ENCODE results near the gene IRF2. TPM values are rescaled to one million over a fixed set of nuclear protein-coding genes. Genes with fewer than 3 reads are reported as not detected.

The IRF2 gene
- total RNA-seq: 10 to 100 TPM; 48.1 to 50.9 TPM

DNA sequence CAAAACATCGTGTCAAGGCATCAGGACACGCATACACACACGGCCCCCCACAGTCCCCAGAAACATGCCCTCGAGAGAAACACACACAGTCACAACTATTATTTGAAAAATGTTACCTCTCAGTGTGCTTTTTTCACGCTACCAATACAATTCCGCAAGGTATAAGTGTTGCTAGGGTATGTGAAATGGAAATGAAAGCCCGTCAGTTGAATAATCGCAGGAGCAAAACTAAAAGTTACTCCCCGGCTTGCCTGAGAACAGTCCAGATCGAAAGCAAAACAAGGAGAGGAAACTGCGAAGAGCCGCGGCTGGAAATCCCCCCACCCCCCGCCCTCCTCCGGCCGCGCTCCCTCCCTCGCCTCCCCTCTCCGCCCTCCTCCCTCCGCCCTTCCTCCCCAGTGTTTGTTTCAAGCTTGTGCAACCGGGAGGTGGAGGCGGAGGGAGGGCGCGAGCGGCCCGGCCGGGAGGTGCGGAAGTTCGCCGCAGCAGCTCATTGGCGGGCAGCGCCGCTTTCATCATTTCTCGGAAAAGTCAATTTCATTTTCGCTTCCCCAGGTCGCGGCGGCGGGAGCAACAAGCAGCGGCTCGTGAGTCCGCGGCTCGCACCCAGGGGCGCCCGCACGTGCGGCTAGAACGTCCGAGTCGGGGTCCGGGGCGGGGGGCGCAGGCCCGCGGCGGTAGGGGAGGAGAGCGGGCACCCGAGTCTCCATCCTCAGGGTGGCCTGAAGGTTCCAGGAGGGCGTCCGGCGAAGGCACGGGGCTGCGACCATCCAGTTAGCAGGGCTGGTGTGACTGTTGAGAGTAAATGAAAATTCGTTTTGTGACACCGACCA is at the start of gene IRF2:
Gene IRF2, minus strand, starts transcription at position 288 of the 833 bp plus-strand sequence. CDS start 45,486 bp downstream, outside the sequence.
- H3K4me3 Mint-ChIP-seq: peak within 1 kb of the TSS; percentile 99
- H3K9me3 Mint-ChIP-seq: no peaks in the 10 kb centered on the region
- peak within 1 kb of the TSS; percentile 100 for H3K27ac Mint-ChIP-seq
- H3K36me3 Mint-ChIP-seq: peaks cover 34% of the 10 kb centered on the region
- ChIA-PET POLR2A (interaction anchor here (0.7 to 3.9 kb wide), 26 partner anchors 9 to 259 kb away, joined by 3 to 60 read pairs (median 5); partner anchors contain the start of genes CASP3, CENPU and PRIMPOL), CTCF (interaction anchor here (0.8 to 5.0 kb wide), 7 partner anchors 32 to 211 kb away, joined by 3 to 39 read pairs (median 12); partner anchors contain the start of genes CASP3 and PRIMPOL)
- no peaks in the 10 kb centered on the region for H3K27me3 Mint-ChIP-seq
- DNase-seq: peak; percentile 99
- intact Hi-C loops (cut with micrococcal nuclease): loop anchor here (1.0 to 5.0 kb wide), 11 partner anchors 40 to 1027 kb away; partner anchors contain the start of genes CASP3, CENPU and PRIMPOL
- H3K4me1 Mint-ChIP-seq (ENCODE audit: low read depth): peaks cover 57% of the 10 kb centered on the region

DNA sequence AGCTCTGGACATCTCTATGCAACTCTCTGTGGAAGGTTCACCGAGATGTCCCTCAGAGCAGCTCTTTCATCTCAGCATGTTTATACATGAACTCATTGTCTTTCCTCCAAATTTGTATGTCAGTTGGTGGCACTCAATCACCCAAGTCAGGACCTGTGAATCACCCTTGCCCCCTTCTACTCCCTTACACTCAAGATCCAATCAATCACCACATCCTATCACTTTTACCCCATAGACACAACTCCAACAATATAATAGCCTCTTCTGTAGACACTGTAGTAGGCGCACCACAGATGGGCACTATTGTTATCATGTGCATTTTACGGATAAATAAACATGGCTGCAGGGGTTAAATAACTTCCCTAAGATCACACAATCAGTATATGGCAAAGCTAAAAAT is 41.3 kb upstream of the IRF2 start:
- Mint-ChIP-seq H3K27ac (no peak overlapping the region), H3K9me3 (peaks cover 13% of the 10 kb centered on the region), H3K27me3 (no peaks in the 10 kb centered on the region), H3K4me3 (no peak overlapping the region), H3K4me1 (ENCODE audit: low read depth) (peaks cover 36% of the 10 kb centered on the region), H3K36me3 (peaks cover 2% of the 10 kb centered on the region)
- POLR2A ChIA-PET: interaction anchor here (1.2 to 4.4 kb wide), 4 partner anchors 20 to 98 kb away, joined by 3 to 60 read pairs (median 10); partner anchors contain the start of gene IRF2
- CTCF ChIA-PET: interaction anchor here (0.9 to 3.4 kb wide), 4 partner anchors 20 to 252 kb away, joined by 3 to 30 read pairs (median 16); no protein-coding TSS in a partner anchor
- intact Hi-C loops (cut with micrococcal nuclease): no loop called here
- no peak for DNase-seq

DNA sequence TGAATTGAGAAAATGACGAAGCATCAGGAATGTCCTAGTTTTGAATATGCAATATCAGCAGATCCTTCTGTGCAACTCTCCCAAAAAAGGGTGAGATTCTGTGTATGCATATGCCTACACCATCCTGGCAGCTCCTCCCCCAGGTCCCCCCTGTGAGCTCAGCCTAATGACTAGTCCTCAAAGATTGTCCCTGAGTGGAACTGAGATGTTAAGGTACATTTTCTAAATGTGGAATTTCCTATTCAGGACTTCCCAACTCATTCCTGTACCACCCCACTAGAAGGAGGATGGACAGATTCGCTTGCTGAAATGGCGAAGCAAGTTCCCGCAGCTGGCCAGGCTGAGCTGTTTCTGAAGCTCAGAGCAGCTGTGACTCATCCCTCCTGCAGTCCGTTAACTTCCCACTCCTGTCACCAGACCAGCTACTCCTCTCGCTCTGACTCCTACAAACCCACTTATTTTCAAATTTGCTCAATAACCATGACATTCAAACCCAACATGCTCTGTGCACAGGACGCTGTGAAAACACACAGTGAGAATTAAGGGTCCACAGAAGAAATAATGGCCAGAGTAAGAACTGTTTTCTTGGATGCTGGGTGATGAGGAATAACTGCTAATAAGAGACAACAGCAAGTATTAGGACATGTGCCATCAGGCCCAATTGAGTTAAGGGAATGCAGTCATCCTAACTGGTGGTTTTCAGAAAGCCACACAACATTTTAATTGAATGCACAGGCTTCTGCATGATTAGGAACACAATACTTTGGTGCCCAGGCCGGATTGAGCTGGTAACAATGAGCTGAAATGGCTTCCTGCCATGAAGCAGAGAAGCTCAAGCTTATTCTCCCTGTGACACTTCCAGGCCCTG is 40.0 kb upstream of the IRF2 start:
- POLR2A ChIA-PET: interaction anchor here (0.7 to 4.4 kb wide), 26 partner anchors 8 to 334 kb away, joined by 3 to 60 read pairs (median 4); partner anchors contain the start of genes CASP3, CENPU, IRF2 and PRIMPOL
- CTCF ChIA-PET: interaction anchor here (0.7 to 3.4 kb wide), 11 partner anchors 8 to 250 kb away, joined by 3 to 30 read pairs (median 4); partner anchors contain the start of genes CENPU and IRF2
- Mint-ChIP-seq H3K4me1 (ENCODE audit: low read depth) (peaks cover 42% of the 10 kb centered on the region), H3K9me3 (peaks cover 13% of the 10 kb centered on the region), H3K36me3 (peaks cover 5% of the 10 kb centered on the region), H3K4me3 (peak overlapping the region; percentile 38), H3K27ac (peak overlapping the region; percentile 88), H3K27me3 (no peaks in the 10 kb centered on the region)
- intact Hi-C loops (cut with micrococcal nuclease): loop anchor here (1.0 kb wide), 10 partner anchors 8 to 277 kb away; partner anchors contain the start of gene IRF2
- DNase-seq: peak; percentile 90

- H3K9me3 Mint-ChIP-seq: peaks cover 11% of the 10 kb centered on the region
- H3K27ac Mint-ChIP-seq: peak overlapping the region; percentile 88
- POLR2A ChIA-PET: interaction anchor here (0.6 to 4.4 kb wide), 21 partner anchors 8 to 335 kb away, joined by 3 to 60 read pairs (median 4); partner anchors contain the start of genes CASP3, CENPU, IRF2 and PRIMPOL
- peaks cover 4% of the 10 kb centered on the region for H3K36me3 Mint-ChIP-seq
- DNase-seq: no peak
- intact Hi-C loops (cut with micrococcal nuclease): loop anchor here (1.0 kb wide), 10 partner anchors 7 to 276 kb away; partner anchors contain the start of gene IRF2
- CTCF ChIA-PET: interaction anchor here (0.7 to 3.4 kb wide), 9 partner anchors 22 to 249 kb away, joined by 3 to 30 read pairs (median 8); partner anchors contain the start of genes CENPU and IRF2
- peak overlapping the region; percentile 38 for H3K4me3 Mint-ChIP-seq
- H3K27me3 Mint-ChIP-seq: no peaks in the 10 kb centered on the region
- H3K4me1 Mint-ChIP-seq (ENCODE audit: low read depth): peaks cover 42% of the 10 kb centered on the region
Measured at GRCh38 chr4:184513802-184514120, 39.4 kb upstream of the IRF2 start.

GRCh38 chr4:184511156-184511555 is 36.8 kb upstream of the IRF2 start:
- H3K36me3 Mint-ChIP-seq: peaks cover 3% of the 10 kb centered on the region
- H3K9me3 Mint-ChIP-seq: no peaks in the 10 kb centered on the region
- no peak overlapping the region for H3K27ac Mint-ChIP-seq
- CTCF ChIA-PET: interaction anchor here (2.0 kb wide), 1 partner anchor 26 kb away, joined by 4 read pairs; no protein-coding TSS in a partner anchor
- H3K4me3 Mint-ChIP-seq: no peak overlapping the region
- POLR2A ChIA-PET: interaction anchor here (4.4 kb wide), 1 partner anchor 36 kb away, joined by 60 read pairs; the partner anchor contains the start of gene IRF2
- DNase-seq: no peak
- peaks cover 48% of the 10 kb centered on the region for H3K4me1 Mint-ChIP-seq (ENCODE audit: low read depth)
- H3K27me3 Mint-ChIP-seq: no peaks in the 10 kb centered on the region
- intact Hi-C loops (cut with micrococcal nuclease): no loop called here

DNA sequence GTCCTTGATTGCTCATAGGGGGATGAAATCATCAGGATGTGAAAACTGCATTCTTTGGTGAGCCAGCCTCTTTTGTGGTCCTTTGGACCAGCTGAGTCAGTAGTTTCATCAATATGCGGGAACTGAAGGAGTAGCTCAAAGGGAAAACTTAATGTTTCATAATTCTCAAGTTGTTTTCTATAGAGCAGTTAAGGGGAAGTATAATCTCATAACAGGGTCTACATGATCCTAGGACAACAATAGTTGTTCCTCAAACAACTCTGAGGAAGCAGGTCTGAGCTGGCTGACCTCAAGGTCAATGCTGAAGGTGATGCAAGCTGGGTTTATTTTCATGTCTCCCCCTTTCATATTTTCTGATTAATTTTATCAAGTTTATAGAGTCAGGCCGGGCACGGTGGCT is 36.1 kb upstream of the IRF2 start:
- ChIA-PET CTCF (no interaction called here), POLR2A (no interaction called here)
- H3K4me3 Mint-ChIP-seq: no peak overlapping the region
- no peak overlapping the region for H3K27ac Mint-ChIP-seq
- H3K36me3 Mint-ChIP-seq: peaks cover 3% of the 10 kb centered on the region
- peaks cover 45% of the 10 kb centered on the region for H3K4me1 Mint-ChIP-seq (ENCODE audit: low read depth)
- intact Hi-C loops (cut with micrococcal nuclease): no loop called here
- DNase-seq: no peak
- no peaks in the 10 kb centered on the region for H3K27me3 Mint-ChIP-seq
- H3K9me3 Mint-ChIP-seq: no peaks in the 10 kb centered on the region

GRCh38 chr4:184506527-184507121 is 32.3 kb upstream of the IRF2 start:
- DNase-seq: peak; percentile 72
- H3K4me1 Mint-ChIP-seq (ENCODE audit: low read depth): peaks cover 32% of the 10 kb centered on the region
- H3K4me3 Mint-ChIP-seq: no peak overlapping the region
- CTCF ChIA-PET: interaction anchor here (1.0 to 1.6 kb wide), 6 partner anchors 8 to 243 kb away, joined by 3 to 8 read pairs (median 5); partner anchors contain the start of gene IRF2
- H3K9me3 Mint-ChIP-seq: no peaks in the 10 kb centered on the region
- POLR2A ChIA-PET: interaction anchor here (1.0 to 1.9 kb wide), 4 partner anchors 30 to 98 kb away, joined by 3 to 8 read pairs (median 3); partner anchors contain the start of gene IRF2
- H3K27ac Mint-ChIP-seq: no peak overlapping the region
- H3K27me3 Mint-ChIP-seq: no peaks in the 10 kb centered on the region
- peaks cover 3% of the 10 kb centered on the region for H3K36me3 Mint-ChIP-seq
- intact Hi-C loops (cut with micrococcal nuclease): loop anchor here (1.0 kb wide), 1 partner anchor 8 kb away; no protein-coding TSS in a partner anchor

- DNase-seq: no peak
- intact Hi-C loops (cut with micrococcal nuclease): loop anchor here (1.0 kb wide), 1 partner anchor 27 kb away; no protein-coding TSS in a partner anchor
- H3K4me3 Mint-ChIP-seq: no peak overlapping the region
- ChIA-PET CTCF (no interaction called here), POLR2A (interaction anchor here (0.5 to 1.3 kb wide), 4 partner anchors 10 to 697 kb away, joined by 3 read pairs; no protein-coding TSS in a partner anchor)
- peak overlapping the region; percentile 66 for H3K27ac Mint-ChIP-seq
- H3K4me1 Mint-ChIP-seq (ENCODE audit: low read depth): peaks cover 26% of the 10 kb centered on the region
- H3K9me3 Mint-ChIP-seq: no peaks in the 10 kb centered on the region
- no peaks in the 10 kb centered on the region for H3K36me3 Mint-ChIP-seq
- no peaks in the 10 kb centered on the region for H3K27me3 Mint-ChIP-seq
Measured at GRCh38 chr4:184504385-184504784, 30.0 kb upstream of the IRF2 start.

DNA sequence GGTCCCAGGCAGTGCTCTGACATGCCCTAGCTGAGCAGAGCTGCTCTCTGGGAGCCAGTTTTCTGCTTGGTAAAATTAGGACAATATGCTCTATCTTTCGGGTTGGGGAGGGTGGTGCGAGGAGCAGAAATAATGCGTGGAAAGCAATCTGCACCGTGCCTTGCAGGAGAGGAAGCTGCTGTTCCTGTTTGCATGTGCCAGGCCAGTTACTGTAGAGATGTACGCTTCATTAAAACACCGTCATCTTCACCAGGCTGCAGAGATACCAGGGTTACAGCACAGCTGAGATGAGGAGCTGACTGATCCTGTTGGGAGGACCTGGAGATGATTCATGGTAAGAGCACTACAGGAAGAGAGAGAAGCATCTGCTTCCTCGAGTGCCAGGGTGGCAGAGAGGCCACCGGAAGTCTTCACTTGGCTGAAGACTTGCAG is 29.5 kb upstream of the IRF2 start:
- peak; percentile 56 for DNase-seq
- Mint-ChIP-seq H3K4me1 (ENCODE audit: low read depth) (peaks cover 26% of the 10 kb centered on the region), H3K36me3 (no peaks in the 10 kb centered on the region), H3K9me3 (no peaks in the 10 kb centered on the region), H3K27me3 (no peaks in the 10 kb centered on the region), H3K4me3 (peak overlapping the region; percentile 20), H3K27ac (peak overlapping the region; percentile 66)
- ChIA-PET CTCF (no interaction called here), POLR2A (interaction anchor here (0.5 to 1.3 kb wide), 3 partner anchors 11 to 71 kb away, joined by 3 read pairs; no protein-coding TSS in a partner anchor)
- intact Hi-C loops (cut with micrococcal nuclease): loop anchor here (1.0 kb wide), 1 partner anchor 27 kb away; no protein-coding TSS in a partner anchor

GRCh38 chr4:184500748-184501589 is 26.6 kb upstream of the IRF2 start:
- ChIA-PET CTCF (interaction anchor here (1.3 to 2.3 kb wide), 2 partner anchors 9 to 237 kb away, joined by 3 to 11 read pairs; no protein-coding TSS in a partner anchor), POLR2A (interaction anchor here (1.9 kb wide), 1 partner anchor 13 kb away, joined by 6 read pairs; no protein-coding TSS in a partner anchor)
- no peak overlapping the region for H3K4me3 Mint-ChIP-seq
- no peak overlapping the region for H3K27ac Mint-ChIP-seq
- no peak for DNase-seq
- intact Hi-C loops (cut with micrococcal nuclease): no loop called here
- H3K36me3 Mint-ChIP-seq: no peaks in the 10 kb centered on the region
- H3K27me3 Mint-ChIP-seq: no peaks in the 10 kb centered on the region
- H3K9me3 Mint-ChIP-seq: no peaks in the 10 kb centered on the region
- H3K4me1 Mint-ChIP-seq (ENCODE audit: low read depth): peaks cover 15% of the 10 kb centered on the region

All from activated CD4-positive, alpha-beta memory T cell treated with anti-CD3 and anti-CD28 coated beads for 36 hours (primary cell).